Stimulated activated CD8-positive, alpha-beta memory T cell treated with anti-CD3 and anti-CD28 coated beads, Interleukin-12 subunit alpha, Interleukin-12 subunit beta, amount 100 ng/mL, for 24 hours (primary cell): Measurements from ENCODE around the gene ACOT4.
"Not testable (repeated sequence)": the region's sequence is repeated elsewhere in the genome, so short reads cannot be mapped to it uniquely, and the experiment has no call there.

Experiments
- DNase-seq: peaks from one replicate; pipeline ENCODE4 v3.0.0-alpha.2; 2020; ENCODE audit errors: extremely low read depth

Gene ACOT4

DNA sequence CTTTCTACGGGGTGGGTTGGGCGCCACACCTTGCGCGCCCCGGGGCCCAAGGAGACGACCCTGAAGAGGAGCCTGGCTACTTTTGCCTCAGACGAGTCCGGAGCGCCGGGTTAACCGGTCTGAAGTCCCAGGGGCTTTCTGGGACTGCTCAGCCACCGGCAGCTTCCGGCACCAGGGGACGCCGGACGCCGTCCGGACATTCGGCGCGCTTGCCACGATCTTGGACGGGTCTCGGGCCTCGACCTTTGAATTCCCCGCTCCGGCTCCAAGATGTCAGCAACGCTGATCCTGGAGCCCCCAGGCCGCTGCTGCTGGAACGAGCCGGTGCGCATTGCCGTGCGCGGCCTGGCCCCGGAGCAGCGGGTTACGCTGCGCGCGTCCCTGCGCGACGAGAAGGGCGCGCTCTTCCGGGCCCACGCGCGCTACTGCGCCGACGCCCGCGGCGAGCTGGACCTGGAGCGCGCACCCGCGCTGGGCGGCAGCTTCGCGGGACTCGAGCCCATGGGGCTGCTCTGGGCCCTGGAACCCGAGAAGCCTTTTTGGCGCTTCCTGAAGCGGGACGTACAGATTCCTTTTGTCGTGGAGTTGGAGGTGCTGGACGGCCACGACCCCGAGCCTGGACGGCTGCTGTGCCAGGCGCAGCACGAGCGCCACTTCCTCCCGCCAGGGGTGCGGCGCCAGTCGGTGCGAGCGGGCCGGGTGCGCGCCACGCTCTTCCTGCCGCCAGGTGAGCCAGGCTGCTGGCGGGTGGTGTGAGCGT, at the start of gene ACOT4:
ACOT4 (plus strand) TSS at position 184 of the 760 bp plus-strand sequence; CDS start at position 271, 87 bp downstream.
- DNase-seq, result no peak

DNA sequence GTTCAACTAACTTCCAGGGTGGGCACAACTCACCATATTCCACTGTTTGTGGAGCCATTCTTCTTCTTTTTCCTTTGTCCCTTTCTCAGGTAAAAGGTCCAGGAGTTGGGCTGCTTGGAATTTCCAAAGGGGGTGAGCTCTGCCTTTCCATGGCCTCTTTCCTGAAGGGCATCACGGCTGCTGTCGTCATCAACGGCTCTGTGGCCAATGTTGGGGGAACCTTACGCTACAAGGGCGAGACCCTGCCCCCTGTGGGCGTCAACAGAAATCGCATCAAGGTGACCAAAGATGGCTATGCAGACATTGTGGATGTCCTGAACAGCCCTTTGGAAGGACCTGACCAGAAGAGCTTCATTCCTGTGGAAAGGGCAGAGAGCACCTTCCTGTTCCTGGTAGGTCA, 48.7 kb upstream of the ACOT4 start:
- DNase-seq, result not testable (repeated sequence)

- DNase-seq, result not testable (repeated sequence)
Measured at GRCh38 chr14:73545353-73545752, 46.3 kb upstream of the ACOT4 start.

DNA sequence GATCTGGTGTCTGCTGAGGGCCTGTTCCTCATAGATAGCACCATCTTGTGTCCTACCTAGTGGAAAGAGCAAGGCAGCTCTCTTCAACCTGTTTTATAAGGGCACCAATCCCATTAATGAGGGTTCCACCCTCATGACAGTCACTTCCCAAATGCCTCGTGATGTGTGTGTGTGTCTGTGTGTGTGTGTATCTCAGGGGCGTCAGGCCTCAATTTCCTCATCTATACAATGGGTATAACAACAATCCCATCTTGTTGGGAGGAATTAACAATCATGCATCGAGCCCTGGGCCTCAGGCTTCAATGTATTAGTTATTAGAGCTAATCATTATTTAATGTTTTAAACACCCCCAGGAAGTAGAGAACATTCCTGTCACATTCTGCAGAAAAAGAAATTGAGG, 42.6 kb upstream of the ACOT4 start:
- not testable (repeated sequence) for DNase-seq

- not testable (repeated sequence) for DNase-seq
Measured at GRCh38 chr14:73549889-73550524, 41.7 kb upstream of the ACOT4 start.

- no peak for DNase-seq
Measured at GRCh38 chr14:73553845-73554244, 37.8 kb upstream of the ACOT4 start.

DNA sequence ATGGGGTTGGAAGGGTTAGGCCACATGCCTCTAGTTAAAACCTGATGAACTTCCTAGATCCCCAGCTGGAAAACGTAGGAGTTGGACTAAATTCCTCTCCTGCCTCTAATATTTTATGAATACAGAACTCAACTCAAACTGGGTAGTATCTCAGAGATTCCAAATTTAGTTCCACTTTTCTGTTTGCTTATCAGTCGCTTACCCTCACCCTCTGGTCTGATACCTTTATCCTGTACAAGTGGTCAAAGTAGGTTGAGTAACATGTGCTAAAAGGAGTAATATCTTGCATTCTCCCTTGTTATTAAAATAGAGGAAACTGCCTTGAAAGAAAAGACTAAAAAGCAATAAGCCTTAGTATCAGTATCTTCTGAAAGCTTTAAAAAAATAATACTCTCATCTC, 34.5 kb upstream of the ACOT4 start:
- DNase-seq, result not testable (repeated sequence)

- not testable (repeated sequence) for DNase-seq
Measured at GRCh38 chr14:73558238-73558637, 33.4 kb upstream of the ACOT4 start.

DNA sequence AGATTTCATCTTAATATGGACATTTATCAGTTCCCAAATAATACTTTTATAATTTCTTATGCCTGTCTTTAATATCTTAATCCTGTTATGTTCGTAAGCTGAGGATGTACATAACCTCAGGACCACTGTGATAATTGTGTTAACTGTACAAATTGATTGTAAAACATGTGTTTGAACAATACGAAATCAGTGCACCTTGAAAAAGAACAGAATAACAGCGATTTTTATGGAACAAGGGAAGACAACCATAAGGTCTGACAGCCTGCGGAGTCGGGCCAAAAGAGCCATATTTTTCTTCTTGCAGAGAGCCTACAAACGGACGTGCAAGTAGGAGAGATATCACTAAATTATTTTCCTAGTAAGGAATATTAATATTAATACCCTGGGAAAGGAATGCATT, 29.4 kb upstream of the ACOT4 start:
- not testable (repeated sequence) for DNase-seq

GRCh38 chr14:73562696-73563095, 29.0 kb upstream of the ACOT4 start:
- not testable (repeated sequence) for DNase-seq

DNA sequence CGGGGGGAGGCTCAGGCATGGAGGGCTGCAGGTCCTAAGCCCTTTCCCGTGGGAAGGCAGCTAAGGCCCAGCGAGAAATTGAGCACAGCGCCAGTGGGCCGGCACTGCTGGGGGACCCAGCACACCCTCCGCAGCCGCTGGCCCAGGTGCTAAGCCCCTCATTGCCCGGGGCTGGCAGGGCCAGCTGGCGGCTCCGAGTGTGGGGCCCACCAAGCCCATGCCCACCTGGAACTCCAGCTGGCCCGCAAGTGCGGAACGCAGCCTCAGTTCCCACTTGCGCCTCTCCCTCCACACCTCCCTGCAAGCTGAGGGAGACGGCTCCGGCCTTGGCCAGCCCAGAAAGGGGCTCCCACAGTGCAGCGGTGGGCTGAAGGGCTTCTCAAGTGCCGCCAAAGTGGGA, 25.2 kb upstream of the ACOT4 start:
- DNase-seq, result not testable (repeated sequence)

DNA sequence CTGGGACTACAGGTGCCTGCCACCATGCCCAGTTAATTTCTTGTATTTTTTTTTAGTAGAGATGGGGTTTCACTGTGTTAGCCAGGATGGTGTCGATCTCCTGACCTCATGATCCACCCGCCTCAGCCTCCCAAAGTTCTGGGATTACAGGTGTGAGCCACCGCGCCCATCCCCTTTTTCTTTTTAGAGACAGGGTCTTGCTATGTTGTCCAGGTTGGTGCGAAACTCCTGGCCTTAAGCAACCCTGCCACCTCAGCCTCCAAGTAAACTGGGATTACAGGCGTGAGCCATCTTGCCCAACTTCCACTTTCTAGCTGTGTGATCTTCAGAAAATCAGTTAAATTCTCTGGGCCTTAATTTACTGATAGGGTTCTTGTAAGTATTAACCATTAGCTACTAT, 24.7 kb upstream of the ACOT4 start:
- not testable (repeated sequence) for DNase-seq

- DNase-seq, result no peak
Measured at GRCh38 chr14:73567358-73567757, 24.3 kb upstream of the ACOT4 start.

GRCh38 chr14:73567951-73568885, 23.5 kb upstream of the ACOT4 start:
- DNase-seq, result no peak

DNA sequence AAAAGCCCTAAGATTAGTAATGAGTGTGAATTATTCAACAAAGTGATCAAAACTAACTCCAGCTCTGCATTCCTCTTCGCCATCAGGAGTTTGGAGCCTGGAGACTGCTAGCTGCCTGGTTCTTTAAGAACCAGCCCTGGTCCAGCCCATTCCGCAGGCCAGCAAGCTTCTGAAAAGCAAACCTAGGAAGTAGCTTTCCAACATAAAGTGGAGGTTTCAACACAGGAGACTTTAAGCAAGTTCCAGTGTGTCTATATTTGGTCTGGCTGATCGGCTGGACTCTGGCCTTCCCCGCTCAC, 22.8 kb upstream of the ACOT4 start:
- not testable (repeated sequence) for DNase-seq

DNA sequence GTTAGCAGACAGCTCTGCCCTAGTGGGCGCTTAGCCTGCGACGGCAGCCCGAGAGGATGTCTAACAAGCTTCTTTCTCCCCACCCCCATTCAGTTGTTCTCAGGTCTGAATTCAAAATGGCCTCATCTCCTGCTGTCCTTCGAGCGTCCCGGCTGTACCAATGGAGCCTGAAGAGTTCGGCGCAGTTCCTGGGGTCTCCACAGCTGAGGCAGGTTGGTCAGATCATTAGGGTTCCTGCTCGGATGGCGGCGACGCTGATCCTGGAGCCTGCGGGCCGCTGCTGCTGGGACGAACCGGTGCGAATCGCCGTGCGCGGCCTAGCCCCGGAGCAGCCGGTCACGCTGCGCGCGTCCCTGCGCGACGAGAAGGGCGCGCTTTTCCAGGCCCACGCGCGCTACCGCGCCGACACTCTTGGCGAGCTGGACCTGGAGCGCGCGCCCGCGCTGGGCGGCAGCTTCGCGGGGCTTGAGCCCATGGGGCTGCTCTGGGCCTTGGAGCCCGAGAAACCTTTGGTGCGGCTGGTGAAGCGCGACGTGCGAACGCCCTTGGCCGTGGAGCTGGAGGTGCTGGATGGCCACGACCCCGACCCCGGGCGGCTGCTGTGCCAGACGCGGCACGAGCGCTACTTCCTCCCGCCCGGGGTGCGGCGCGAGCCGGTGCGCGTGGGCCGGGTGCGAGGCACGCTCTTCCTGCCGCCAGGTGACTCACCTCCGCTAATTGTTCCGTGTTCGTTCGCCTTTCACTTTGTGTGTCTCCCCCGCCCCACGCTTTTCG, 22.3 kb upstream of the ACOT4 start, which contains the start of gene ACOT2:
ACOT2 (plus strand) TSS at position 29 of the 774 bp plus-strand sequence; CDS start at position 57, 28 bp downstream.
- DNase-seq, result peak; percentile 59

DNA sequence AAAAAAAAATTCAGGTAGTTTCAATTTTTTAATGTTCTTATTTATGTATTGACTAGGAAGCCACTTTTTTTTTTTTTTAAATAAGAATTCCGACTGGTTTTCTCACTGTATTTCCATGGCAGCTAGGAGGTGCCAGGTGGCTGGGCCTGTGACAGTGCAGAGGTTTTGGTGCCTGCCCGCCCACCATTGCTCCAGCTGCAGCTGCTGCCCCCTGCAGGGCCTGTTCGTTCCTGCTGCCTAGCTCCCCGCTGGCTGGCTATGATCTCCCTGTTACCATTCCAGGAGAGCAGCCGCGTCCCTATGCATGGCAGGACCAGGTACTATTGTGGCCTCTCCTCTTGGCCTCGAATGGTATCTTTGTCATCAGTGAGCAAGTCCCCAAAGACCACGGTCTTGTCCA, 20.8 kb upstream of the ACOT4 start:
- DNase-seq, result not testable (repeated sequence)

DNA sequence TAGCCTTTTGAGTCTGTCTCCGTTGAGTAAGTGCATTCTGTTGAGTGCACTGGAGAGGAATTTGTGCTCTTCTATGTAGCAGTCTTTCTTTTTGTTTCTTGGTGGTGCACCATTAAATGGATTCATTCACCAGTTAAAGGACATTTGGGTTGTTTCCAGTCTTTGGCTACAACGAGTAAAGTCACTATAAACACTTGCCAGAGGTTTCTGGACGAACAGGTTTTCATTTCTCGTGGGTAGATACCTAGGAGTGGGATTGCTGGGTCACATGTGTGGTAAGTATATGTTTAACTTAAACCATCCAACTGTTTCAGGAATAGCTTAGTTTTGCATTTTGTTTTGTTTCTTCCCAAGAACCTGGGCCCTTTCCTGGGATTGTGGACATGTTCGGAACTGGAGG, 18.6 kb upstream of the ACOT4 start:
- DNase-seq, result not testable (repeated sequence)

GRCh38 chr14:73573740-73574139, 17.9 kb upstream of the ACOT4 start:
- DNase-seq, result not testable (repeated sequence)

DNA sequence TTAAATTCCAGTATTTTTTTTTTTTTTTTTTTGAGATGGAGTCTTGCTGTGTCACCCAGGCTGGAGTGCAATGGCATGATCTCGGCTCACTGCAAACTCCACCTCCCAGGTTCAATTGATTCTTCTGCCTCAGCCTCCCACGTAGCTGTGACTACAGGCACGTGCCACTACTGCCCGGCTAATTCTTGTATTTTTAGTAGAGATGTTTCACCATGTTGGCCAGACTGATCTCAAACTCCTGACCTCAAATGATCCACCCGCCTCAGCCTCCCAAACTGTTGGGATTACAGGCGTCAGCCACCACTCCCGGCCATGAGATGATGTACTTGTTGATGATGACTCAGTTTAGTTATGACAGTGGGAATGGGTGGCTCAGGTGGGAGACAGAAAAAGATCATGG, 17.4 kb upstream of the ACOT4 start:
- not testable (repeated sequence) for DNase-seq

GRCh38 chr14:73576391-73576790, 15.3 kb upstream of the ACOT4 start:
- DNase-seq, result no peak
